ENCODE results near the gene TMEM240.
"Not testable (repeated sequence)": the region's sequence is repeated elsewhere in the genome, so short reads cannot be mapped to it uniquely, and the experiment has no call there.

Gene TMEM240

DNA sequence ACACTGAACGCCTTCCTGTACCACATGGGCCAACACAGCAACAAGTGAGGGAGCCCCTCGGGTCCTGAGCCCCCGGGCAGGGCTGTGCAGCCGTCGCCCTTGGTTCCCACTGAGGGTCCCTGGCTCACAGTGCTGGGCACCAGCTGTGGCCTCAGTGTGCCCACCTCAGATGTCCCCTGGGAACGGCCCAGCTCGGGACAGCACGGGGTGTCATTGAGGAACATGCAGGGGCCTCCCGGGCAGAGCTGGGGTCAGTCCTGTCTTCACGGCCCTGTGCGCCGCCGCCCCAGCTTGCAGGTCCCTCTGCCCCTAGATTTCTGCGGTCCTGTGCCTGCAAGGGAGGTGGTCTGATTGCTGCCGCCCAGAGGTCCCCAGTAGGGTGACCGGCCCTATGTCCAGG lies 51.2 kb downstream of the TMEM240 start:
- H3K27ac ChIP-seq: no peak overlapping the region
- TF ChIP-seq, protein P1, sequence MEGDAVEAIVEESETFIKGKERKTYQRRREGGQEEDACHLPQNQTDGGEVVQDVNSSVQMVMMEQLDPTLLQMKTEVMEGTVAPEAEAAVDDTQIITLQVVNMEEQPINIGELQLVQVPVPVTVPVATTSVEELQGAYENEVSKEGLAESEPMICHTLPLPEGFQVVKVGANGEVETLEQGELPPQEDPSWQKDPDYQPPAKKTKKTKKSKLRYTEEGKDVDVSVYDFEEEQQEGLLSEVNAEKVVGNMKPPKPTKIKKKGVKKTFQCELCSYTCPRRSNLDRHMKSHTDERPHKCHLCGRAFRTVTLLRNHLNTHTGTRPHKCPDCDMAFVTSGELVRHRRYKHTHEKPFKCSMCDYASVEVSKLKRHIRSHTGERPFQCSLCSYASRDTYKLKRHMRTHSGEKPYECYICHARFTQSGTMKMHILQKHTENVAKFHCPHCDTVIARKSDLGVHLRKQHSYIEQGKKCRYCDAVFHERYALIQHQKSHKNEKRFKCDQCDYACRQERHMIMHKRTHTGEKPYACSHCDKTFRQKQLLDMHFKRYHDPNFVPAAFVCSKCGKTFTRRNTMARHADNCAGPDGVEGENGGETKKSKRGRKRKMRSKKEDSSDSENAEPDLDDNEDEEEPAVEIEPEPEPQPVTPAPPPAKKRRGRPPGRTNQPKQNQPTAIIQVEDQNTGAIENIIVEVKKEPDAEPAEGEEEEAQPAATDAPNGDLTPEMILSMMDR (conservative IDR thresholded peaks at IDR 0.05): no peak

DNA sequence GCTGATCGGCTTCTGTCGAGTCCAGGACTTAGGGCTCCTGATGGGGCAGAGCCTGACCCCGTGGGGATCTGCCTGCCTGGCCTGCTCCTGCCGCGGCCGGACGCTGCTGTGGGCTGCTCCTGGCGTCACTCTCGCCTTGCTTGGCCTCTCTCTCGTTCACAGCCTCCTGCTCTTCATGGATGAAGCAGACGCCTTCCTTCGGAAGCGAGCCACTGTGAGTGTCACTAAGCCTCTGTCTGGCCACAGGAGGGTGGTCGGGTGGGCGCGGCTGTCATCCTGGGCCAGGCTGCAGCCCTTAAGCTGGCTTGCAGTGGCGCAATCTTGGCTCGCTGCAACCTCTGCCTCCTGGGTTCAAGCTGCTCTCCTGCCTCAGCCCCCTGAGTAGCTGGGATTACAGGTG lies 52.7 kb downstream of the TMEM240 start:
- TF ChIP-seq, protein P1 (conservative IDR thresholded peaks at IDR 0.05): no peak
- H3K27ac ChIP-seq: no peak overlapping the region

DNA sequence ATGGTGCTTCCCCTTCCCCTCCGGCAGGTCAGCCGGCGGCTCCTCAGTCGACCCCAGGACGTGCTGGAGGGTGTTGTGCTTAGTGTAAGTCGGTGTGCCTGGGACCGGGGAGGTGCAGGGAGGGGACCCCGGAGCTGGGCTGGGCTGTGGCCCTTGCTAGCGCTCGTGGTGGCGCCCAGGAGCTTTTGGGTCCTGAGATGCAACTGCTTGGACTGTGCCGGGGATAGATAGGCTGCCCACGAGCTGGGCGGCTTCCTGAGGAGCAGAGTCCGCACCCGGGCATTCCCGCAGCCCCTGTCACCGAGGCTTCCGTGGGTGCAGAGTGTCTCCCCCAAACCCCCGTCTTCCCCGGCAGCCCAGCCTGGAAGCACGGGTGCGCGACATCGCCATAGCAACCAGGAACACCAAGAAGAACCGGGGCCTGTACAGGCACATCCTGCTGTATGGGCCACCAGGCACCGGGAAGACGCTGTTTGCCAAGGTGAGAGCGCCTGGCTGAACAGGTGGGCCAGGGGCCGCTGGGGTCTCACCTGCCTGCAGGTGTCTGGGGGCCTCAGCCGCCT lies 54.6 kb downstream of the TMEM240 start:
- not testable (repeated sequence) for H3K27ac ChIP-seq

DNA sequence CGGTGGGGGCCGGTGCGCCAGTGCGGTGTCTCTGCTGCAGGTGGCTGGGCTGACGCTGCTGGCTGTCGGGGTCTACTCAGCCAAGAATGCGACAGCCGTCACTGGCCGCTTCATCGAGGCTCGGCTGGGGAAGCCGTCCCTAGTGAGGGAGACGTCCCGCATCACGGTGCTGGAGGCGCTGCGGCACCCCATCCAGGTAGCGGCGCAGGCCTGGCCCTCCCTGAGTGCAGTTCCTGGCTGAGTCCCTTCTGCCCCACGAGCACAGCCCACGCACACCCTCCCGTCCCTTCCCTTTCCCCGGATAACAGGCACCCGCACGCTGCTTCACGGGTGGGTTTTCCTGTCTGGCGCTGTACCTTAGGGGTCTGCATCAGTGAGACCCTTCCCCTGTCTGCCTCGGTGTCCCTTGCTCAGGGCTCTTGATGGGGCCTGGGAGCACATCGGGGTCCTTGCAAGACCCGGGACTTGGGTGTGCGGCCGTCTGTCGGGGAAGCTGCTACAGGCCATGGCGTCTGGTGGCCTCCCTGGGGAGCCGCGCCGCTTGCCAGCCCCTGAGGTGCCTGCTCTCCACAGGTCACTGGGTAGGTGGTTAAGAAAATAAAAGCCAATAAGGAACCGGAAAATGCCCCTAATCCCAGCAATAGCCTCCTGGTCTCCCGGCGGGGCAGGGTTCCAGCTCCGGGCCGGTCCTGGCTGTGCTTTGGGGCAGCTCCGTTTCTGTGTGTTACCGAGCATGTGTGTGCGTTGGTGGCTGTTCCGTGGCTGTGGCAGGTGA lies 55.3 kb downstream of the TMEM240 start:
- not testable (repeated sequence) for H3K27ac ChIP-seq

All from VCaP (cell line).